Mammary epithelial cell (primary cell): Measurements from ENCODE around the gene TRIML2.

Source experiments
- EZH2 ChIP-seq: IDR thresholded peaks from 2 replicates; pipeline ENCODE4 v1.6.1; 2012; ENCODE audit warnings: low read length, inconsistent platforms, borderline replicate concordance
- TF ChIP-seq, protein P1 (sequence below), 2 donors: IDR thresholded peaks in 1 of 2; conservative IDR thresholded peaks in 1 of 2; 2 replicates each; pipeline ENCODE4 v1.5.1; 2011 to 2012; ENCODE audit warnings: inconsistent platforms in 2 of 2, low read length in 2 of 2, mild to moderate bottlenecking in 2 of 2, control low read depth in 1 of 2, low read depth in 1 of 2; ENCODE audit not compliant: insufficient read depth in 1 of 2; ENCODE audit errors: extremely low read depth in 1 of 2

DNA sequence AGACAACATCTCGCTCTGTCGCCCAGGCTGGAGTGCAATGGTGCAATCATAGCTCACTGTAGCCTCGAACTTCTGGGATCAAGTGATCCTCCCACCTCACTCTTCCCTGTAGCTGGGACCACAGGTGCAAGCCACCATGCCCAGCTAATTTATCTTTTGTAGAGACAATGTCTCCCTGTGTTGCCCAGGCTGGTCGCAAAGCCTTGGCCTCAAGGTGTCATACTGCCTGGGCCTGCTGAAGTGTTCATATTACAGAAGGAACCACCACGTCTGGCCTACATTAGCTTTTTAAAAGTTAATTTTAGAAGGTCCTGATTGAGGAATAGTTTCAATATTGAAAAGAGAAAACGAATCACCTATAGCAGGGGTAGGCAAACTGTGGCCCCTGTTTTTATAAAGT, 22.5 kb downstream of the TRIML2 start:
- no peak for TF ChIP-seq EZH2
- TF ChIP-seq, protein P1, sequence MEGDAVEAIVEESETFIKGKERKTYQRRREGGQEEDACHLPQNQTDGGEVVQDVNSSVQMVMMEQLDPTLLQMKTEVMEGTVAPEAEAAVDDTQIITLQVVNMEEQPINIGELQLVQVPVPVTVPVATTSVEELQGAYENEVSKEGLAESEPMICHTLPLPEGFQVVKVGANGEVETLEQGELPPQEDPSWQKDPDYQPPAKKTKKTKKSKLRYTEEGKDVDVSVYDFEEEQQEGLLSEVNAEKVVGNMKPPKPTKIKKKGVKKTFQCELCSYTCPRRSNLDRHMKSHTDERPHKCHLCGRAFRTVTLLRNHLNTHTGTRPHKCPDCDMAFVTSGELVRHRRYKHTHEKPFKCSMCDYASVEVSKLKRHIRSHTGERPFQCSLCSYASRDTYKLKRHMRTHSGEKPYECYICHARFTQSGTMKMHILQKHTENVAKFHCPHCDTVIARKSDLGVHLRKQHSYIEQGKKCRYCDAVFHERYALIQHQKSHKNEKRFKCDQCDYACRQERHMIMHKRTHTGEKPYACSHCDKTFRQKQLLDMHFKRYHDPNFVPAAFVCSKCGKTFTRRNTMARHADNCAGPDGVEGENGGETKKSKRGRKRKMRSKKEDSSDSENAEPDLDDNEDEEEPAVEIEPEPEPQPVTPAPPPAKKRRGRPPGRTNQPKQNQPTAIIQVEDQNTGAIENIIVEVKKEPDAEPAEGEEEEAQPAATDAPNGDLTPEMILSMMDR (conservative IDR thresholded peaks at IDR 0.05 in 1 of 2, IDR thresholded peaks at IDR 0.05 in 1 of 2; ENCODE audit: extremely low read depth in 1 of 2, insufficient read depth in 1 of 2, low read depth in 1 of 2, low read length in 2 of 2) = no peak
